Loucy (cell line): ENCODE results near the gene CNPY1.

ENCODE experiments used
- H2AFZ ChIP-seq: fragments of 200-600 bp; sonication (generic); 2 replicates; pipeline ENCODE4 v1.6.0; 2016; ENCODE audit warnings: antibody characterized with exemption, mild to moderate bottlenecking, low read length, moderate library complexity
- H3F3A ChIP-seq: fragments of 200-600 bp; 2 replicates; pipeline ENCODE4 v1.6.0; 2016; ENCODE audit warnings: antibody characterized with exemption, low read depth, mild to moderate bottlenecking
- H3K27me3 ChIP-seq: fragments of 200-600 bp; sonication (generic); 2 replicates; pipeline ENCODE4 v1.6.1; 2014; ENCODE audit warnings: low read length, mild to moderate bottlenecking; ENCODE audit not compliant: insufficient read depth, poor library complexity, severe bottlenecking
- H3K36me3 ChIP-seq: fragments of 200-600 bp; sonication (generic); 2 replicates; pipeline ENCODE4 v1.6.1; 2016; ENCODE audit warnings: low read length; ENCODE audit not compliant: insufficient read depth
- H3K4me1 ChIP-seq: fragments of 200-600 bp; sonication (generic); 2 replicates; pipeline ENCODE4 v1.5.1; 2014; ENCODE audit warnings: low read length, mild to moderate bottlenecking; ENCODE audit not compliant: insufficient read depth, poor library complexity, severe bottlenecking
- H3K4me2 ChIP-seq: fragments of 200-600 bp; sonication (generic); 2 replicates; pipeline ENCODE4 v1.6.0; 2014; ENCODE audit warnings: antibody characterized with exemption, low read length, low read depth, mild to moderate bottlenecking; ENCODE audit not compliant: poor library complexity, severe bottlenecking
- H3K4me3 ChIP-seq: fragments of 200-600 bp; sonication (generic); 2 replicates; pipeline ENCODE4 v1.5.1; 2014; ENCODE audit warnings: low read length, mild to moderate bottlenecking, mixed read lengths; ENCODE audit not compliant: poor library complexity, severe bottlenecking
- H3K79me2 ChIP-seq: fragments of 200-600 bp; sonication (generic); 2 replicates; pipeline ENCODE4 v1.6.1; 2014; ENCODE audit warnings: low read length; ENCODE audit not compliant: insufficient read depth
- H3K9ac ChIP-seq: fragments of 200-600 bp; sonication (generic); 2 replicates; pipeline ENCODE4 v1.6.0; 2014; ENCODE audit warnings: mild to moderate bottlenecking, low read depth, low read length, moderate library complexity; ENCODE audit not compliant: poor library complexity, severe bottlenecking
- H3K9me2 ChIP-seq: fragments of 200-600 bp; sonication (generic); replicated peaks from 2 replicates; pipeline ENCODE4 v1.6.1; 2016; ENCODE audit warnings: low read depth, low read length, mixed read lengths
- H3K9me3 ChIP-seq: fragments of 200-600 bp; sonication (generic); 2 replicates; pipeline ENCODE4 v1.6.1; 2014; ENCODE audit warnings: mild to moderate bottlenecking, antibody characterized with exemption, low read length, low read depth; ENCODE audit not compliant: insufficient read depth
- H4K20me1 ChIP-seq: fragments of 200-600 bp; sonication (generic); 2 replicates; pipeline ENCODE4 v1.6.0; 2014; ENCODE audit warnings: antibody characterized with exemption, low read length, mild to moderate bottlenecking; ENCODE audit not compliant: insufficient read depth, poor library complexity, severe bottlenecking
- CTCF ChIP-seq: fragments of 200-600 bp; sonication (generic); conservative IDR thresholded peaks from 2 replicates; pipeline ENCODE4 v1.5.1; 2014; ENCODE audit warnings: mild to moderate bottlenecking, antibody characterized with exemption, low read length
- EZH2phosphoT487 ChIP-seq: fragments of 200-600 bp; IDR thresholded peaks from 2 replicates; pipeline ENCODE4 v1.6.1; 2018; ENCODE audit warnings: antibody characterized with exemption, mild to moderate bottlenecking, moderate library complexity, borderline replicate concordance

Gene CNPY1

GRCh38 chr7:155509725-155510551 lies 36.4 kb downstream of the CNPY1 start:
- no peaks in the 10 kb centered on the region for H3K9me2 ChIP-seq
- no peaks in the 10 kb centered on the region for H3K4me1 ChIP-seq
- H3K79me2 ChIP-seq: no peaks in the 10 kb centered on the region
- H3F3A ChIP-seq: no peaks in the 10 kb centered on the region
- no peak overlapping the region for H2AFZ ChIP-seq
- H3K27me3 ChIP-seq: peaks cover 30% of the 10 kb centered on the region
- H3K9me3 ChIP-seq: no peaks in the 10 kb centered on the region
- H4K20me1 ChIP-seq: no peaks in the 10 kb centered on the region
- no peak overlapping the region for H3K9ac ChIP-seq
- no peak overlapping the region for H3K4me2 ChIP-seq
- no peak overlapping the region for H3K4me3 ChIP-seq
- H3K36me3 ChIP-seq: no peaks in the 10 kb centered on the region
- TF ChIP-seq CTCF (no peak), EZH2phosphoT487 (no peak)

GRCh38 chr7:155509359-155509724 lies 37.0 kb downstream of the CNPY1 start:
- Histone ChIP-seq H3K4me3 (no peak overlapping the region), H3F3A (no peaks in the 10 kb centered on the region), H3K36me3 (no peaks in the 10 kb centered on the region), H3K79me2 (no peaks in the 10 kb centered on the region), H2AFZ (no peak overlapping the region), H3K27me3 (peaks cover 36% of the 10 kb centered on the region), H3K9me2 (no peaks in the 10 kb centered on the region), H3K4me2 (no peak overlapping the region), H3K9ac (no peak overlapping the region), H4K20me1 (no peaks in the 10 kb centered on the region), H3K4me1 (no peaks in the 10 kb centered on the region), H3K9me3 (no peaks in the 10 kb centered on the region)
- TF ChIP-seq CTCF (no peak), EZH2phosphoT487 (no peak)

- H3K4me1 ChIP-seq: no peaks in the 10 kb centered on the region
- H3K4me3 ChIP-seq: no peak overlapping the region
- no peaks in the 10 kb centered on the region for H3K9me2 ChIP-seq
- no peak overlapping the region for H3K4me2 ChIP-seq
- TF ChIP-seq EZH2phosphoT487 (no peak), CTCF (no peak)
- H3K27me3 ChIP-seq: peaks cover 42% of the 10 kb centered on the region
- no peaks in the 10 kb centered on the region for H4K20me1 ChIP-seq
- no peaks in the 10 kb centered on the region for H3K79me2 ChIP-seq
- H3F3A ChIP-seq: no peaks in the 10 kb centered on the region
- H3K36me3 ChIP-seq: no peaks in the 10 kb centered on the region
- H3K9ac ChIP-seq: no peak overlapping the region
- no peaks in the 10 kb centered on the region for H3K9me3 ChIP-seq
- no peak overlapping the region for H2AFZ ChIP-seq
These were observed 37.7 kb downstream of the CNPY1 start for GRCh38 chr7:155508376-155509358.
